ENCODE results near the gene BCOR.

Gene BCOR

GRCh38 chrX:40010550-40011321 is 87.0 kb downstream of the BCOR start:
- TF ChIP-seq TCF12 (IDR thresholded peaks at IDR 0.05; ENCODE audit: low read depth) (no peak), YY1 (IDR thresholded peaks at IDR 0.05; ENCODE audit: low read depth) (no peak), NFIC (IDR thresholded peaks at IDR 0.05) (no peak), CREB1 (IDR thresholded peaks at IDR 0.05; ENCODE audit: low read depth) (no peak), EGR1 (IDR thresholded peaks at IDR 0.05) (no peak), EP300 (IDR thresholded peaks at IDR 0.05; ENCODE audit: borderline replicate concordance) (no peak), USF1 (IDR thresholded peaks at IDR 0.05) (no peak), RAD21 (IDR thresholded peaks at IDR 0.05; ENCODE audit: low read depth) (no peak), FOXM1 (IDR thresholded peaks at IDR 0.05; ENCODE audit: borderline replicate concordance, low read depth) (no peak), CEBPB (IDR thresholded peaks at IDR 0.05) (no peak)

- TF ChIP-seq CREB1 (IDR thresholded peaks at IDR 0.05; ENCODE audit: low read depth) (no peak), RAD21 (IDR thresholded peaks at IDR 0.05; ENCODE audit: low read depth) (no peak), NFIC (IDR thresholded peaks at IDR 0.05) (no peak), USF1 (IDR thresholded peaks at IDR 0.05) (no peak), FOXM1 (IDR thresholded peaks at IDR 0.05; ENCODE audit: borderline replicate concordance, low read depth) (no peak), ZBTB7A (IDR thresholded peaks at IDR 0.05; ENCODE audit: low read depth) (no peak)
- TF ChIP-seq, protein P1, sequence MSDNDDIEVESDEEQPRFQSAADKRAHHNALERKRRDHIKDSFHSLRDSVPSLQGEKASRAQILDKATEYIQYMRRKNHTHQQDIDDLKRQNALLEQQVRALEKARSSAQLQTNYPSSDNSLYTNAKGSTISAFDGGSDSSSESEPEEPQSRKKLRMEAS (IDR thresholded peaks at IDR 0.05) = no peak
- TF ChIP-seq, protein P2, sequence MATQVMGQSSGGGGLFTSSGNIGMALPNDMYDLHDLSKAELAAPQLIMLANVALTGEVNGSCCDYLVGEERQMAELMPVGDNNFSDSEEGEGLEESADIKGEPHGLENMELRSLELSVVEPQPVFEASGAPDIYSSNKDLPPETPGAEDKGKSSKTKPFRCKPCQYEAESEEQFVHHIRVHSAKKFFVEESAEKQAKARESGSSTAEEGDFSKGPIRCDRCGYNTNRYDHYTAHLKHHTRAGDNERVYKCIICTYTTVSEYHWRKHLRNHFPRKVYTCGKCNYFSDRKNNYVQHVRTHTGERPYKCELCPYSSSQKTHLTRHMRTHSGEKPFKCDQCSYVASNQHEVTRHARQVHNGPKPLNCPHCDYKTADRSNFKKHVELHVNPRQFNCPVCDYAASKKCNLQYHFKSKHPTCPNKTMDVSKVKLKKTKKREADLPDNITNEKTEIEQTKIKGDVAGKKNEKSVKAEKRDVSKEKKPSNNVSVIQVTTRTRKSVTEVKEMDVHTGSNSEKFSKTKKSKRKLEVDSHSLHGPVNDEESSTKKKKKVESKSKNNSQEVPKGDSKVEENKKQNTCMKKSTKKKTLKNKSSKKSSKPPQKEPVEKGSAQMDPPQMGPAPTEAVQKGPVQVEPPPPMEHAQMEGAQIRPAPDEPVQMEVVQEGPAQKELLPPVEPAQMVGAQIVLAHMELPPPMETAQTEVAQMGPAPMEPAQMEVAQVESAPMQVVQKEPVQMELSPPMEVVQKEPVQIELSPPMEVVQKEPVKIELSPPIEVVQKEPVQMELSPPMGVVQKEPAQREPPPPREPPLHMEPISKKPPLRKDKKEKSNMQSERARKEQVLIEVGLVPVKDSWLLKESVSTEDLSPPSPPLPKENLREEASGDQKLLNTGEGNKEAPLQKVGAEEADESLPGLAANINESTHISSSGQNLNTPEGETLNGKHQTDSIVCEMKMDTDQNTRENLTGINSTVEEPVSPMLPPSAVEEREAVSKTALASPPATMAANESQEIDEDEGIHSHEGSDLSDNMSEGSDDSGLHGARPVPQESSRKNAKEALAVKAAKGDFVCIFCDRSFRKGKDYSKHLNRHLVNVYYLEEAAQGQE (IDR thresholded peaks at IDR 0.05; ENCODE audit: low read depth) = no peak
Observed at GRCh38 chrX:40009890-40010289, 87.9 kb downstream of the BCOR start.

- TF ChIP-seq USF1 (IDR thresholded peaks at IDR 0.05) (no peak), RAD21 (IDR thresholded peaks at IDR 0.05; ENCODE audit: low read depth) (no peak), TCF12 (IDR thresholded peaks at IDR 0.05; ENCODE audit: low read depth) (no peak), EP300 (IDR thresholded peaks at IDR 0.05; ENCODE audit: borderline replicate concordance) (no peak)
Observed at GRCh38 chrX:40009462-40009851, 88.3 kb downstream of the BCOR start.

DNA sequence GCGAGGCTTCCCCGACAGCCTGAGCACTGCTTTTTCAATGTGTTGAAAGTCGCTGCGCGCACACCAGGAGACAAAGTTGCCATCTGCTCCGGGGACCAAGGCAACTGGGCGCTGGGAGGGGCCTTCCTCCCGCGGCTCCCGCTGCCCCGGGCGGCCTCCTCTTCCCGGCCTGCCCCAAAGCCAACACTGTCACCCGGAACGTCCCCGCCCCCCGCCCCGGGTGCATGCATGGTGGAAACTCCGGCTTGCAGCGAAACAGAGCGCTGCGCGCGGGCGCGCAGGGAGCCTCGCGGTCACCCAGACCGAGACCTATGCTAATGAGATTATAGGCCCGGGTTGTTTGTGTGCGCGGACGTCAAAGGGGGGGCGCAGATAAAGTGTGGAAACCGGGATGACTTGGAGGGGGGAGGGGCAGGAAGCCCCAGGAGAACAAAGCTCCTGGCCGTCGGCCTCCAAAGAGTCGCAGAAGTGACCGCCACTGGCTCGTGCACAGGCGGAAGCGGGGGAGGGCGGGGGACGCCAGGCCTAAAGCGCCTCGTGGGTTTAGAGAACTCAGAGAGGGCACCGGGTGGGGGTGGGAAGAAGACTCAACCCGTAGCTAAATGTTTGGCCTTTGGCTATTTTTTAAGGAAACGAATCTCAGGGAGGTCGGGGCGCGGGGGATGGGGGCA is 88.8 kb downstream of the BCOR start:
- TF ChIP-seq, protein P1 (IDR thresholded peaks at IDR 0.05) = no peak

- TF ChIP-seq USF1 (IDR thresholded peaks at IDR 0.05) (no peak), EGR1 (IDR thresholded peaks at IDR 0.05) (no peak)
Observed at GRCh38 chrX:40007756-40008705, 89.7 kb downstream of the BCOR start.

DNA sequence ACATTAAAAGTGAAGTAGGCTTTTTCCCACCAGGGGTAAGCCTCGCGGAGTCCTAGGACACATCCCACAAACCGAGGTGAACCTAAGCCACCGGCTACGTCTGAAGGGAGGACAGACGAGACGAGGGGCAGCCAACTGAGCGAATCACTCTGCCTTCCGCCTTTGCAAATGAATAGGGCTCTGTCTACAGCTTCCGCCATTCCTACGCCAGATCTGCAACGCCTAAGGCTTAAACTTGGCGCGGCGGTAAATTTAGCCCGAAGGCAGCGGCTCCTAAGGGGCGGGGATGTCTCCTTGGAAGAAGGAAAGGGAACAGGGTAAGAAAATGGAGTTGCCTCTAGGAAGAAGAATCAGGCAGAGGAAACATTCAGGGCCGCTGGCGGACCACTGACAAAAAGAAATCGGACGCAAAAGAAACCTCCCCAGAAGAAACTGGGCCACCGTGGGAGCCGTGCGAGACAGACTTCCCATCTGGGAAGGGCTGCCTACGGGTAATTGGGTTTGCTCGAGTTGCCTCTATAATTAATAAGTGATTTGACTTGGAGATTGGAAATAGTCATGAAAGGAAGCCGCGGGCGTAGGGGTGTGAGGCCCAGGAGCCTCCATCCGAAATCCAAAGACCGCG is 90.5 kb downstream of the BCOR start:
- TF ChIP-seq EP300 (IDR thresholded peaks at IDR 0.05; ENCODE audit: borderline replicate concordance) (no peak), USF1 (IDR thresholded peaks at IDR 0.05) (no peak), CEBPB (IDR thresholded peaks at IDR 0.05) (no peak), RAD21 (IDR thresholded peaks at IDR 0.05; ENCODE audit: low read depth) (no peak), TCF12 (IDR thresholded peaks at IDR 0.05; ENCODE audit: low read depth) (no peak), YY1 (IDR thresholded peaks at IDR 0.05; ENCODE audit: low read depth) (no peak), FOXM1 (IDR thresholded peaks at IDR 0.05; ENCODE audit: borderline replicate concordance, low read depth) (no peak), TEAD4 (IDR thresholded peaks at IDR 0.05) (no peak), ZBTB7A (IDR thresholded peaks at IDR 0.05; ENCODE audit: low read depth) (no peak), NFIC (IDR thresholded peaks at IDR 0.05) (no peak), TAF1 (IDR thresholded peaks at IDR 0.05; ENCODE audit: low read depth) (no peak)
- TF ChIP-seq, protein P1 (IDR thresholded peaks at IDR 0.05) = no peak

Data from Ishikawa (cell line).